Loucy (cell line): ENCODE data around the gene TRIM39.

Source experiments
- EZH2phosphoT487 ChIP-seq: fragments of 200-600 bp; IDR thresholded peaks from 2 replicates; pipeline ENCODE4 v1.6.1; 2018; ENCODE audit warnings: antibody characterized with exemption, mild to moderate bottlenecking, moderate library complexity, borderline replicate concordance
- TF ChIP-seq, protein P1 (sequence below): fragments of 200-600 bp; sonication (generic); conservative IDR thresholded peaks from 2 replicates; pipeline ENCODE4 v1.5.1; 2014; ENCODE audit warnings: mild to moderate bottlenecking, antibody characterized with exemption, low read length

DNA sequence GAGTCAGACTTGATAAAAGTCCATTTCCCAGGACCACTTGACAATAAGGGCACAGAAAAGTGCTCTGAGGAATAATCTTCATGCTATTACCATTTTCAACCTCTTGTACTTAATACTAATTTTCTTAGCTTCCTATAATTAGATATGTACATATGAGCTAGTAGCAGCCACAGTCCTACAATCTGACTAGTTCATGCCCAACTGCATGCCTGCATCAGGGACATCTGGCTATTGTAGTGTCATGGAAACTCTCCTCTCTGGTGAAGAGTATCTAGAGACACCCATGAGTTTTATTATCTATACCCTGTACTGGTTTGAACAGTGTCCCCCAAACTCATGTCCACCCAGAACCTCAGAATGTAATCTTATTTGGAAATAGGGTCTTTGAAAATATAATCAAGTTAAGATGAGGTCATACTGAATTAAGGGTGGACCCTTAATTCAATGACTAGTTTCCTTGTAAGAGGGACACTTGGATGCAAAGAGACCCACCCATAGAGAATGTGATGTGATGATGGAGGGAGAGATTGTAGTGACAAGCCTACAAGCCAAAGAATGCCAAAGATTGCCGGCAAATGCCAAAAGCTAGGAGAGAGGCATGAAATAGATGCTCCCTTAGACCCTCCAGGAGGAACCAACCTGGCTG is 13.9 kb upstream of the TRIM39 start:
- TF ChIP-seq, protein P1, sequence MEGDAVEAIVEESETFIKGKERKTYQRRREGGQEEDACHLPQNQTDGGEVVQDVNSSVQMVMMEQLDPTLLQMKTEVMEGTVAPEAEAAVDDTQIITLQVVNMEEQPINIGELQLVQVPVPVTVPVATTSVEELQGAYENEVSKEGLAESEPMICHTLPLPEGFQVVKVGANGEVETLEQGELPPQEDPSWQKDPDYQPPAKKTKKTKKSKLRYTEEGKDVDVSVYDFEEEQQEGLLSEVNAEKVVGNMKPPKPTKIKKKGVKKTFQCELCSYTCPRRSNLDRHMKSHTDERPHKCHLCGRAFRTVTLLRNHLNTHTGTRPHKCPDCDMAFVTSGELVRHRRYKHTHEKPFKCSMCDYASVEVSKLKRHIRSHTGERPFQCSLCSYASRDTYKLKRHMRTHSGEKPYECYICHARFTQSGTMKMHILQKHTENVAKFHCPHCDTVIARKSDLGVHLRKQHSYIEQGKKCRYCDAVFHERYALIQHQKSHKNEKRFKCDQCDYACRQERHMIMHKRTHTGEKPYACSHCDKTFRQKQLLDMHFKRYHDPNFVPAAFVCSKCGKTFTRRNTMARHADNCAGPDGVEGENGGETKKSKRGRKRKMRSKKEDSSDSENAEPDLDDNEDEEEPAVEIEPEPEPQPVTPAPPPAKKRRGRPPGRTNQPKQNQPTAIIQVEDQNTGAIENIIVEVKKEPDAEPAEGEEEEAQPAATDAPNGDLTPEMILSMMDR, result no peak
- TF ChIP-seq EZH2phosphoT487, result no peak
